GM23248 (cell line): Measurements from ENCODE around the gene TMEM161B.

ENCODE experiments used
- EZH2 ChIP-seq: fragments of 200-600 bp; sonication (generic); IDR thresholded peaks from 2 replicates; pipeline ENCODE4 v1.6.1; 2018; ENCODE audit warnings: antibody characterized with exemption, mild to moderate bottlenecking; ENCODE audit not compliant: insufficient read depth, poor library complexity, severe bottlenecking
- EZH2phosphoT487 ChIP-seq: fragments of 200-600 bp; sonication (generic); IDR thresholded peaks from 2 replicates; pipeline ENCODE4 v1.6.1; 2018; ENCODE audit warnings: antibody characterized with exemption, moderate library complexity, mild to moderate bottlenecking, low read depth; ENCODE audit not compliant: insufficient read depth

DNA sequence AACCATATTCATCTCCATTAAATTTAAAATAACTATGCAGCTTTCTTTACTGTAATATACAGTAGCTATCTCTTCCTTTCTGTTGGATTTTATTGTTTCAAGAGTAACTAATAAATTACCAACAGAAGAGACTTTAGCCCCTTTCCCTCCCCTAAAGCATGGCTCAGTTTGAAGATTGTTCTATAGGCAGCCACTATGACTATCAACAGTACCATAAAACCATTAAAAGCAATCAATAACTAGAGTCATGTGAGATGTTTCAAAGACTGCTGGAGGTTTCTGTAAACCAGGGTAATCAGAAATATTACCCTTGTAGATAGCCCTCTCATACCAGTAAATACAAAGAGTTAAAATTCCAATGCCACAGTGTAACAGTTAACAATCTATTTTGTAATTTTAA, 73.0 kb downstream of the TMEM161B start:
- TF ChIP-seq EZH2 (no peak), EZH2phosphoT487 (no peak)
